ENCODE results near the gene IRF2BP1. TPM values are rescaled to one million over a fixed set of nuclear protein-coding genes. Genes with fewer than 3 reads are reported as not detected.

The IRF2BP1 gene
- polyA plus RNA-seq, 2 of the 4 experiments (the other 2 are of a cell fraction) = 10.9 to 23.1 TPM

GRCh38 chr19:45927565-45928261 lies 41.8 kb upstream of the IRF2BP1 start:
- Histone ChIP-seq H3K27ac (peak overlapping the region in 1 of 2 experiments; percentile 71; a peak in 4 of 6 replicates), H3K4me1 (peaks cover 3% of the 10 kb centered on the region; the same call in 1 of the 3 replicates), H3K4me3 (no peak overlapping the region), H3K4me2 (peak overlapping the region; percentile 60), H3K9me3 (no peaks in the 10 kb centered on the region; the same call in 2 of the 3 replicates)
- DNase-seq (ENCODE audit: low read depth in 1 of 2, low spot score in 1 of 2) (peak; percentile 97 to 100), FAIRE-seq (peak; percentile 99), ATAC-seq (peak; percentile 98 to 99)
- ChIA-PET CTCF (interaction anchor here (0.7 to 2.4 kb wide), 14 partner anchors 9 to 149 kb away, joined by 3 to 8 read pairs (median 4); partner anchors contain the start of genes MYPOP and NANOS2), POLR2A (interaction anchor here (1.3 kb wide), 1 partner anchor 68 kb away, joined by 4 read pairs; the partner anchor contains the start of gene CCDC61)
- WGBS (ENCODE audit: missing lambda C conversion rate) = 14% methylated on average over 33 of the region's 33 CpGs
- TF ChIP-seq USF2 (IDR thresholded peaks at IDR 0.05) = peak; percentile 89
- TF ChIP-seq, protein P1, sequence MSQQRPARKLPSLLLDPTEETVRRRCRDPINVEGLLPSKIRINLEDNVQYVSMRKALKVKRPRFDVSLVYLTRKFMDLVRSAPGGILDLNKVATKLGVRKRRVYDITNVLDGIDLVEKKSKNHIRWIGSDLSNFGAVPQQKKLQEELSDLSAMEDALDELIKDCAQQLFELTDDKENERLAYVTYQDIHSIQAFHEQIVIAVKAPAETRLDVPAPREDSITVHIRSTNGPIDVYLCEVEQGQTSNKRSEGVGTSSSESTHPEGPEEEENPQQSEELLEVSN (IDR thresholded peaks at IDR 0.05; ENCODE audit: borderline replicate concordance, low read depth) = peak; percentile 100
- TF ChIP-seq, protein P2, sequence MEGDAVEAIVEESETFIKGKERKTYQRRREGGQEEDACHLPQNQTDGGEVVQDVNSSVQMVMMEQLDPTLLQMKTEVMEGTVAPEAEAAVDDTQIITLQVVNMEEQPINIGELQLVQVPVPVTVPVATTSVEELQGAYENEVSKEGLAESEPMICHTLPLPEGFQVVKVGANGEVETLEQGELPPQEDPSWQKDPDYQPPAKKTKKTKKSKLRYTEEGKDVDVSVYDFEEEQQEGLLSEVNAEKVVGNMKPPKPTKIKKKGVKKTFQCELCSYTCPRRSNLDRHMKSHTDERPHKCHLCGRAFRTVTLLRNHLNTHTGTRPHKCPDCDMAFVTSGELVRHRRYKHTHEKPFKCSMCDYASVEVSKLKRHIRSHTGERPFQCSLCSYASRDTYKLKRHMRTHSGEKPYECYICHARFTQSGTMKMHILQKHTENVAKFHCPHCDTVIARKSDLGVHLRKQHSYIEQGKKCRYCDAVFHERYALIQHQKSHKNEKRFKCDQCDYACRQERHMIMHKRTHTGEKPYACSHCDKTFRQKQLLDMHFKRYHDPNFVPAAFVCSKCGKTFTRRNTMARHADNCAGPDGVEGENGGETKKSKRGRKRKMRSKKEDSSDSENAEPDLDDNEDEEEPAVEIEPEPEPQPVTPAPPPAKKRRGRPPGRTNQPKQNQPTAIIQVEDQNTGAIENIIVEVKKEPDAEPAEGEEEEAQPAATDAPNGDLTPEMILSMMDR (IDR thresholded peaks at IDR 0.05) = 0 out of 3 replicates have a peak, but pooled peaks have one; percentile 17
- no peak for TF ChIP-seq SMC3 (IDR thresholded peaks at IDR 0.05)
- no peak for TF ChIP-seq PHF8 (IDR thresholded peaks at IDR 0.05; ENCODE audit: borderline replicate concordance, low read depth)
- TF ChIP-seq KDM5A (IDR thresholded peaks at IDR 0.05) = peak; percentile 79; the same call in 1 of the 2 replicates
- peak; percentile 27 to 29; a peak in 1 of 5 replicates for TF ChIP-seq RAD21 (conservative IDR thresholded peaks at IDR 0.05 in 1 of 2, IDR thresholded peaks at IDR 0.05 in 1 of 2)
- 0 out of 2 replicates have a peak, but pooled peaks have one; percentile 1 for TF ChIP-seq ZC3H11A (IDR thresholded peaks at IDR 0.05)
- peak; percentile 36; the same call in 1 of the 2 replicates for TF ChIP-seq MYC (IDR thresholded peaks at IDR 0.05; ENCODE audit: borderline replicate concordance, low read length)
- TF ChIP-seq RARB (CRISPR knock-in tag; IDR thresholded peaks at IDR 0.05) = no peak
- TF ChIP-seq CEBPB (IDR thresholded peaks at IDR 0.05) = no peak
- no peak for TF ChIP-seq RNF2 (IDR thresholded peaks at IDR 0.05; ENCODE audit: borderline replicate concordance, low read depth)
- 0 out of 2 replicates have a peak, but pooled peaks have one; percentile 48 for TF ChIP-seq HOXB5 (CRISPR knock-in tag; IDR thresholded peaks at IDR 0.05)
- TF ChIP-seq MAX (IDR thresholded peaks at IDR 0.05) = peak; percentile 99
- no peak for TF ChIP-seq BCL3 (IDR thresholded peaks at IDR 0.05)
- peak in 1 of 2 experiments; percentile 32; a peak in 1 of 5 replicates for TF ChIP-seq JUN (IDR thresholded peaks at IDR 0.05)

DNA sequence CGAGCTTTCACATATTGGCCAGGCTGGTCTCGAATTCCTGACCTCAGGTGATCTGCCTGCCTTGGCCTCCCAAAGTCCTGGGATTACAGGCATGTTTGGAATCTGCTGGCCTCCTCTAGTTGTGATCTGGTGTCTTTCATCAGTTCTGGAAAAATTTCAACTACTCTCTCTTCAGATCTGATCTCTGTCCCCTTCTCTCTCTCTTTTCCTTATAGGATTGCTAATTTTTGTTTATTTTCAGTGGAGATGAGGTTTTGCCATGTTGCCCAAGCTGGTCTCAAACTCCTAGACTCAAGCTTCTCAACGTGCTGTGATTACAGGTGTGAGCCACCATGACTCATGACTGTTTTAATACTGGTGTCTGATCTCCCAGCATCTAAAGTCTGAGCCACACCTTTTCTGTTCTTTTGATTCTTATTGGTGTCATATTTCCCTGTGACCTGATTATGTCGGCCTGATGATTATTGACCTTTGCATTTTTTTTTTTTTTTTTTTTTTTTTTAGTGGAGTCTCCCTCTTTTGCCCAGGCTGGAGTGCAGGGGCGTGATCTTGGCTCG lies 39.0 kb upstream of the IRF2BP1 start:
- ChIA-PET CTCF (interaction anchor here (0.7 to 1.5 kb wide), 3 partner anchors 23 to 486 kb away, joined by 3 to 4 read pairs (median 3); partner anchors contain the start of gene FOXA3), POLR2A (no interaction called here)
- WGBS (ENCODE audit: missing lambda C conversion rate) = 41% methylated on average over 6 of the region's 6 CpGs
- TF ChIP-seq MAX (IDR thresholded peaks at IDR 0.05) (no peak), ZC3H11A (IDR thresholded peaks at IDR 0.05) (no peak), BCL3 (IDR thresholded peaks at IDR 0.05) (no peak), PHF8 (IDR thresholded peaks at IDR 0.05; ENCODE audit: borderline replicate concordance, low read depth) (no peak), KDM5A (IDR thresholded peaks at IDR 0.05) (no peak), NR3C1 (IDR thresholded peaks at IDR 0.05) (no peak), MAZ (IDR thresholded peaks at IDR 0.05; ENCODE audit: borderline replicate concordance, low read depth, low read length) (no peak), PBX3 (IDR thresholded peaks at IDR 0.05) (no peak), NPAS2 (CRISPR knock-in tag; IDR thresholded peaks at IDR 0.05; ENCODE audit: borderline replicate concordance) (no peak), HDAC2 (IDR thresholded peaks at IDR 0.05) (no peak)
- TF ChIP-seq, protein P3, sequence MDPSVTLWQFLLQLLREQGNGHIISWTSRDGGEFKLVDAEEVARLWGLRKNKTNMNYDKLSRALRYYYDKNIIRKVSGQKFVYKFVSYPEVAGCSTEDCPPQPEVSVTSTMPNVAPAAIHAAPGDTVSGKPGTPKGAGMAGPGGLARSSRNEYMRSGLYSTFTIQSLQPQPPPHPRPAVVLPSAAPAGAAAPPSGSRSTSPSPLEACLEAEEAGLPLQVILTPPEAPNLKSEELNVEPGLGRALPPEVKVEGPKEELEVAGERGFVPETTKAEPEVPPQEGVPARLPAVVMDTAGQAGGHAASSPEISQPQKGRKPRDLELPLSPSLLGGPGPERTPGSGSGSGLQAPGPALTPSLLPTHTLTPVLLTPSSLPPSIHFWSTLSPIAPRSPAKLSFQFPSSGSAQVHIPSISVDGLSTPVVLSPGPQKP (IDR thresholded peaks at IDR 0.05; ENCODE audit: low read depth, low read length) = no peak

More for the DNA sequence above, 39.0 kb upstream of the IRF2BP1 start:
- DNase-seq (ENCODE audit: low read depth in 1 of 2, low spot score in 1 of 2) = no peak
- H3K9me3 ChIP-seq = no peaks in the 10 kb centered on the region; the same call in 2 of the 3 replicates
- no peak for FAIRE-seq
- no peak overlapping the region for H3K4me2 ChIP-seq
- no peak overlapping the region for H3K27ac ChIP-seq
- H3K4me3 ChIP-seq = no peak overlapping the region
- no peak for ATAC-seq
- H3K4me1 ChIP-seq = peaks cover 3% of the 10 kb centered on the region; the same call in 1 of the 3 replicates

All from A549 (cell line).